Muscle layer of duodenum (tissue), 2 donors: Measurements from ENCODE around the gene KIAA1958.

Source experiments
- H3K27ac ChIP-seq: one replicate; pipeline ENCODE4 v1.7.0; 2013; ENCODE audit warnings: mild to moderate bottlenecking, low read length
- H3K27me3 ChIP-seq: one replicate; pipeline ENCODE4 v1.7.0; 2013; ENCODE audit warnings: low read depth, mild to moderate bottlenecking, control low read depth, low read length
- H3K36me3 ChIP-seq, 2 donors: one replicate each; pipeline ENCODE4 v1.7.0; 2013; ENCODE audit warnings: low read length in 2 of 2, control low read depth in 1 of 2, mild to moderate bottlenecking in 1 of 2; ENCODE audit not compliant: insufficient read depth in 2 of 2, control insufficient read depth in 1 of 2
- H3K4me1 ChIP-seq, 2 donors: one replicate each; pipeline ENCODE4 v1.7.0; 2013; ENCODE audit warnings: low read length in 2 of 2, mild to moderate bottlenecking in 2 of 2, control low read depth in 1 of 2, moderate library complexity in 1 of 2; ENCODE audit not compliant: insufficient read depth in 2 of 2, control insufficient read depth in 1 of 2
- H3K4me3 ChIP-seq, 2 donors: one replicate each; pipeline ENCODE4 v1.7.0; 2013; ENCODE audit warnings: low read length in 2 of 2, low read depth in 1 of 2, mild to moderate bottlenecking in 1 of 2
- H3K9me3 ChIP-seq, 2 donors: one replicate each; pipeline ENCODE4 v1.7.0; 2013; ENCODE audit warnings: low read length in 2 of 2, control low read depth in 1 of 2, mild to moderate bottlenecking in 1 of 2; ENCODE audit not compliant: control insufficient read depth in 1 of 2
- donor health status: healthy.

KIAA1958 gene

DNA sequence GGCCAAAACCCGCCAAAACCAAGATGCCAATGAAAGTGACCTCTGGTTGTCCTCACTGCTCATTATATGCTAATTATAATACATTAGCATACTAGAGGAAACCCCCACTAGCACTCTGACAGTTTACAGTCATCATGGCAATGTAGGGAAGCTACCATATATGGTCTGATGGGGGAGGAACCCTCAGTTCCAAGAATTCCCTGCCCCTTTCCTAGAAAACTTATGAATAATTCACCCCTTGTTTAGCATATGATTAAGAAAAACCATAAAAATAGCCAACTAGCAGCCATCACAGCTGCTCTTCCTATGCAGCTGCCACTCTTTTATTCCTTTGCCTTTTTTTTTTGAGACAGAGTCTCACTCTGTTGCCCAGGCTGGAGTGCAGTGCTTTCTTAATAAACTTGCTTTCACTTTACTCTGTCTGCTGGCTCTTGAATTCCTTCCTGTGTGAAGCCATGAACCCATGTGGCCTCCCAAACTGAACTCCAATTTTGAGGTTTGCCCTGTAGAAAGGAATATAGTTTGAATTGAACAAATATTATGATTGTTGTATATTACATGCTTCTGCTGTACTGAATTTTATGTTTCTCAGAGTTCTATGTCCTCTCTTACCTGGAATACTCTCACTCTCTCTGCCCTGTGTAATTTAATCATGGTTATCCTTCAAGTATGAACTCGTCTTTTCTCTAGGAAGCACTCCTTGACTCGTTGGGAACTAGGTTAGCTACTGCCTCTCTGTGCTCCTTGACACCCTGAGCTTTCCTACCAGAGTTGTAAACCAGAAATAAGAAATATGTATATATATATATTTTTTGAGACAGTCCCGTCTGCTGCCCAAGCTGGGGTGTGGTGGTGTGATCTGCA lies 59.8 kb downstream of the KIAA1958 start:
- Histone ChIP-seq H3K27me3 (no peaks in the 10 kb centered on the region), H3K4me1 (peaks cover 0 to 4% of the 10 kb centered on the region in 2 donors), H3K27ac (no peak overlapping the region)

DNA sequence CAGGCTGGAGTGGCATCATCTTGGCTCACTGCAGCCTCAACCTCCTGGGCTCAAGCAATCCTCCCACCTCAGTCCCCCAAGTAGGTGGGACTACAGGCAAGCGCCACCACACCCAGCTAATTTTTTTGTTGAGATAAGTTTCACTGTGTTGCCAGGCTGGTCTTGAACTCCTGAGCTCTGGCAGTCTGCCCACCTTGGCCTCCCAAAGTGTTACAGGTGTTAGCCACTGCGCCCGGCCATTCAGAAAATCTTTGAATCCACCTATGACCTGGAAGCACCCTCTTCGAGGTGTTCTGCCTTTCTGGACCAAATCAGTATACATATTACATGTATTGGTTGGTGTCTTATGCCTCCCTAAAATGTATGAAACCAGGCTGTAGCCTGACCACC lies 61.4 kb downstream of the KIAA1958 start:
- Histone ChIP-seq H3K36me3 (no peaks in the 10 kb centered on the region), H3K4me3 (no peak overlapping the region), H3K9me3 (no peaks in the 10 kb centered on the region), H3K27ac (no peak overlapping the region), H3K27me3 (no peaks in the 10 kb centered on the region), H3K4me1 (no peaks in the 10 kb centered on the region)

More for the DNA sequence above, 59.8 kb downstream of the KIAA1958 start:
- H3K9me3 ChIP-seq: no peaks in the 10 kb centered on the region
- H3K36me3 ChIP-seq: no peaks in the 10 kb centered on the region
- no peak overlapping the region for H3K4me3 ChIP-seq

GRCh38 chr9:112548836-112549595 lies 62.4 kb downstream of the KIAA1958 start:
- H3K36me3 ChIP-seq: no peaks in the 10 kb centered on the region
- H3K27ac ChIP-seq: no peak overlapping the region
- H3K9me3 ChIP-seq: no peaks in the 10 kb centered on the region
- no peaks in the 10 kb centered on the region for H3K4me1 ChIP-seq
- H3K4me3 ChIP-seq: no peak overlapping the region
- H3K27me3 ChIP-seq: no peaks in the 10 kb centered on the region

DNA sequence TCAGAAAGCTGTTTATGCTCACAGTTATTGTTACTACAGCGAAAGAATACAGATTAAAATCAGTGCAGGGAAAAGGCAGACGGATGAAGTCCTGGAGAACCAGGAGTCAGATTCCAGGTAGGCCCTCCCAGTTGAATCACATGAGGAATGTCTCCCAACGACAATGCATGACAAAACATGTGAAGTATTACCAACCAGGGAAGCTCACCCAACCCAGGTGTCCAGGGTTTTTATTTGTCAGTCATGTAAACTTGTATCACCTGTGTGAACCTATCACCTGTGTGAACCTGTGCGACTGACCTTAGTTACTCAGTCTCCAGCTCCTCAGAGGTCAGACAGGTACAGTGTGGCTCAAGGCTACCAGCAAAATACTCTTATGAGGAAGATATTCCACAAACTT lies 63.9 kb downstream of the KIAA1958 start:
- Histone ChIP-seq H3K36me3 (no peaks in the 10 kb centered on the region), H3K9me3 (no peaks in the 10 kb centered on the region), H3K4me3 (no peak overlapping the region), H3K4me1 (no peaks in the 10 kb centered on the region), H3K27me3 (no peaks in the 10 kb centered on the region), H3K27ac (no peak overlapping the region)

DNA sequence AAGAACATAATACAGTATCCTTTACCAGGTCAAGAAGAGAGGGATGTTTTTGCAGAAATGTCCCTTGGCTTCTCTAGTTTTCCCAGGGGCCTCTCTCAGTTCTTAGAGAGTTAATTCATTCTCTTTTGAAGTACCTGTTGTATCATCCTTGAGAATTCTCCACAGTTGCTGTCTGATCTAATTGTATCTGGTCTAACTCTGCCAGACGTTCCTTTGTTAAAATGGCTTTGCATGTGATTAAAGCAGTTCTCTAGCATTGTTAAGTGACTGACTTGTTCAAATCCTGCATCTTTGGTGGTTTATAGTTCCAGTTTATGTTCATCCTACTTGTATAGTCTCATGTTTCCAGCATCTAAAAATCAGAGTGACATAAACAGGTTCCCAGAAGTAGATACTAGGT lies 65.0 kb downstream of the KIAA1958 start:
- Histone ChIP-seq H3K9me3 (no peaks in the 10 kb centered on the region), H3K36me3 (no peaks in the 10 kb centered on the region), H3K27me3 (no peaks in the 10 kb centered on the region), H3K27ac (no peak overlapping the region), H3K4me3 (no peak overlapping the region), H3K4me1 (no peaks in the 10 kb centered on the region)

- Histone ChIP-seq H3K27ac (no peak overlapping the region), H3K9me3 (no peaks in the 10 kb centered on the region), H3K4me1 (no peaks in the 10 kb centered on the region), H3K36me3 (no peaks in the 10 kb centered on the region), H3K27me3 (no peaks in the 10 kb centered on the region), H3K4me3 (no peak overlapping the region)
Measured at GRCh38 chr9:112552229-112553056, 65.8 kb downstream of the KIAA1958 start.

- Histone ChIP-seq H3K9me3 (no peaks in the 10 kb centered on the region), H3K36me3 (no peaks in the 10 kb centered on the region), H3K27me3 (no peaks in the 10 kb centered on the region), H3K4me1 (no peaks in the 10 kb centered on the region), H3K4me3 (no peak overlapping the region), H3K27ac (no peak overlapping the region)
Measured at GRCh38 chr9:112553256-112553826, 66.7 kb downstream of the KIAA1958 start.

DNA sequence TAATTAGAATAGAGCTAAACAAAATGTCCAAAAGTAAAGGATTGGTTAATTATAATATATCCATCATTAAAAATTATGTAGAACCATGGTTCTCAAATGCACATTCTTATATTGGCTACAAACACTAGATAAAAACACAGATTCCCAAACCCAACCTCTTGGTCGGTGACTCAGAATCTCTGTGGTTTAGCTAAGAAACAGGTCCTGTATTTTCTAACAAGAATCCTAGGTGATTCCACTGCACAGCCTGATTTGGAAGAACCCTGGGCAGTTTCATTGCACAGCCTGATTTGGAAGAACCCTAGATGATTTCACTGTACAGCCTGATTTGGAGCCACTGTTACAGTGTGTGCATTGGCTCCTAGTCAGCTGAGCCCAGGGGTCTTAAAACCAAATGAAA lies 67.9 kb downstream of the KIAA1958 start:
- no peaks in the 10 kb centered on the region for H3K4me1 ChIP-seq
- no peak overlapping the region for H3K4me3 ChIP-seq
- H3K27me3 ChIP-seq: no peaks in the 10 kb centered on the region
- no peak overlapping the region for H3K27ac ChIP-seq
- no peaks in the 10 kb centered on the region for H3K36me3 ChIP-seq
- H3K9me3 ChIP-seq: no peaks in the 10 kb centered on the region

GRCh38 chr9:112555101-112555643 lies 68.5 kb downstream of the KIAA1958 start:
- H3K27me3 ChIP-seq: no peaks in the 10 kb centered on the region

GRCh38 chr9:112555844-112556482 lies 69.3 kb downstream of the KIAA1958 start:
- H3K27ac ChIP-seq: no peak overlapping the region
- no peak overlapping the region for H3K4me3 ChIP-seq
- no peaks in the 10 kb centered on the region for H3K9me3 ChIP-seq
- no peaks in the 10 kb centered on the region for H3K27me3 ChIP-seq
- H3K4me1 ChIP-seq: no peaks in the 10 kb centered on the region
- no peaks in the 10 kb centered on the region for H3K36me3 ChIP-seq

More at GRCh38 chr9:112555101-112555643, 68.5 kb downstream of the KIAA1958 start:
- Histone ChIP-seq H3K4me3 (no peak overlapping the region), H3K27ac (no peak overlapping the region), H3K36me3 (no peaks in the 10 kb centered on the region), H3K4me1 (no peaks in the 10 kb centered on the region), H3K9me3 (no peaks in the 10 kb centered on the region)
